ENCODE measurements around the gene TTC39A.

Gene TTC39A

GRCh38 chr1:51313268-51313852 lies 17.0 kb downstream of the TTC39A start:
- no peak overlapping the region for H3K4me3 ChIP-seq (ENCODE audit: control insufficient read depth, low read depth, low read length)
- TF ChIP-seq CTCF (IDR thresholded peaks at IDR 0.05; ENCODE audit: control insufficient read depth, insufficient read depth, low read depth, low read length, missing control alignments): no peak
- DNase-seq (ENCODE audit: low read depth): no peak

DNA sequence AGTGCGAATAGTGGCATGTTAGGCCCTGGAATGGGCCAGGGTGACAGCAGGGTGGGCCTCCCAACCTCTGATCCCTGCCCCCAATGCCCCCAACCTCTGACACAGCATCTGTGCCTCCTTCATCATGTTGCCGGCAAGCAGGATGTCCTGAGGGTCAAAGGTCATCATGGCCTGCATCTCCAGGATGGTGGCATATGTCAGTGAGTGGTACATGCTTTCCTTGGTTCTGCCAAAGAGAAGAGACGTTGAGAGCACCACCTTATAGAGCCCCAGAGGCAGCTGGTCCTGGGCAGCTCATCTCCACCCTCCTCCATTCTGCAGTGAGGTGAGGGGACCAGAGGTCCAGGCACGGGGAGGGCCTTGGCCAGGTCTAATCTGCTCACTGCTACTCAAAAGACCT lies 17.6 kb downstream of the TTC39A start:
- no peak for TF ChIP-seq CTCF (IDR thresholded peaks at IDR 0.05; ENCODE audit: control insufficient read depth, insufficient read depth, low read depth, low read length, missing control alignments)
- DNase-seq (ENCODE audit: low read depth): no peak
- no peak overlapping the region for H3K4me3 ChIP-seq (ENCODE audit: control insufficient read depth, low read depth, low read length)

- no peak for TF ChIP-seq CTCF (IDR thresholded peaks at IDR 0.05; ENCODE audit: control insufficient read depth, insufficient read depth, low read depth, low read length, missing control alignments)
- no peak for DNase-seq (ENCODE audit: low read depth)
- no peak overlapping the region for H3K4me3 ChIP-seq (ENCODE audit: control insufficient read depth, low read depth, low read length)
Observed at GRCh38 chr1:51311826-51312225, 18.5 kb downstream of the TTC39A start.

GRCh38 chr1:51310871-51311613 lies 19.3 kb downstream of the TTC39A start:
- no peak for TF ChIP-seq CTCF (IDR thresholded peaks at IDR 0.05; ENCODE audit: control insufficient read depth, insufficient read depth, low read depth, low read length, missing control alignments)
- DNase-seq (ENCODE audit: low read depth): no peak
- no peak overlapping the region for H3K4me3 ChIP-seq (ENCODE audit: control insufficient read depth, low read depth, low read length)

- no peak overlapping the region for H3K4me3 ChIP-seq (ENCODE audit: control insufficient read depth, low read depth, low read length)
- no peak for TF ChIP-seq CTCF (IDR thresholded peaks at IDR 0.05; ENCODE audit: control insufficient read depth, insufficient read depth, low read depth, low read length, missing control alignments)
Observed at GRCh38 chr1:51309291-51309690, 21.1 kb downstream of the TTC39A start.

GRCh38 chr1:51308636-51309035 lies 21.7 kb downstream of the TTC39A start:
- no peak for DNase-seq (ENCODE audit: low read depth)
- H3K4me3 ChIP-seq (ENCODE audit: control insufficient read depth, low read depth, low read length): no peak overlapping the region
- TF ChIP-seq CTCF (IDR thresholded peaks at IDR 0.05; ENCODE audit: control insufficient read depth, insufficient read depth, low read depth, low read length, missing control alignments): no peak

More at GRCh38 chr1:51309291-51309690, 21.1 kb downstream of the TTC39A start:
- no peak for DNase-seq (ENCODE audit: low read depth)

All from AG09309 (cell line).